ENCODE results near the gene KIAA1217.

Gene KIAA1217

GRCh38 chr10:24168258-24169170, 40.4 kb upstream of the KIAA1217 start:
- H2AFZ ChIP-seq (ENCODE audit: low read length) = no peak overlapping the region
- no peak for TF ChIP-seq EZH2 (IDR thresholded peaks at IDR 0.05; ENCODE audit: borderline replicate concordance, low read length)
- no peak for TF ChIP-seq CTCF (IDR thresholded peaks at IDR 0.05; ENCODE audit: low read length)
- H3K79me2 ChIP-seq (ENCODE audit: insufficient read depth, low read length) = no peaks in the 10 kb centered on the region
- H4K20me1 ChIP-seq (ENCODE audit: insufficient read depth, low read length) = no peaks in the 10 kb centered on the region
- H3K27ac ChIP-seq (ENCODE audit: low read depth, low read length, poor library complexity, severe bottlenecking) = no peak overlapping the region
- no peak overlapping the region for H3K9ac ChIP-seq (ENCODE audit: low read length)
- no peaks in the 10 kb centered on the region for H3F3A ChIP-seq (ENCODE audit: insufficient read depth, low read length)
- no peaks in the 10 kb centered on the region for H3K36me3 ChIP-seq (ENCODE audit: insufficient read depth, low read length)
- no peak overlapping the region for H3K4me3 ChIP-seq (ENCODE audit: low read depth, low read length, poor library complexity, severe bottlenecking)
- no peaks in the 10 kb centered on the region for H3K27me3 ChIP-seq (ENCODE audit: insufficient read depth, low read length)
- no peak overlapping the region for H3K4me2 ChIP-seq (ENCODE audit: low read length)
- H3K4me1 ChIP-seq (ENCODE audit: insufficient read depth, low read length, severe bottlenecking) = no peaks in the 10 kb centered on the region
- H3K9me3 ChIP-seq (ENCODE audit: low read length) = no peaks in the 10 kb centered on the region
- no peaks in the 10 kb centered on the region for H3K9me2 ChIP-seq (ENCODE audit: low read depth, low read length)

- Histone ChIP-seq H3F3A (ENCODE audit: insufficient read depth, low read length) (no peaks in the 10 kb centered on the region), H4K20me1 (ENCODE audit: insufficient read depth, low read length) (no peaks in the 10 kb centered on the region), H3K36me3 (ENCODE audit: insufficient read depth, low read length) (no peaks in the 10 kb centered on the region), H3K4me1 (ENCODE audit: insufficient read depth, low read length, severe bottlenecking) (no peaks in the 10 kb centered on the region), H3K27me3 (ENCODE audit: insufficient read depth, low read length) (no peaks in the 10 kb centered on the region), H3K27ac (ENCODE audit: low read depth, low read length, poor library complexity, severe bottlenecking) (no peak overlapping the region), H2AFZ (ENCODE audit: low read length) (no peak overlapping the region), H3K4me2 (ENCODE audit: low read length) (no peak overlapping the region), H3K4me3 (ENCODE audit: low read depth, low read length, poor library complexity, severe bottlenecking) (no peak overlapping the region), H3K79me2 (ENCODE audit: insufficient read depth, low read length) (no peaks in the 10 kb centered on the region), H3K9me3 (ENCODE audit: low read length) (no peaks in the 10 kb centered on the region), H3K9ac (ENCODE audit: low read length) (no peak overlapping the region), H3K9me2 (ENCODE audit: low read depth, low read length) (no peaks in the 10 kb centered on the region)
- TF ChIP-seq CTCF (IDR thresholded peaks at IDR 0.05; ENCODE audit: low read length) = no peak
Observed at GRCh38 chr10:24170199-24170598, 38.7 kb upstream of the KIAA1217 start.

- no peak overlapping the region for H3K4me2 ChIP-seq (ENCODE audit: low read length)
- TF ChIP-seq CTCF (IDR thresholded peaks at IDR 0.05; ENCODE audit: low read length) = no peak
- TF ChIP-seq EZH2 (IDR thresholded peaks at IDR 0.05; ENCODE audit: borderline replicate concordance, low read length) = no peak
- no peaks in the 10 kb centered on the region for H3F3A ChIP-seq (ENCODE audit: insufficient read depth, low read length)
- H3K9me3 ChIP-seq (ENCODE audit: low read length) = no peaks in the 10 kb centered on the region
- no peaks in the 10 kb centered on the region for H3K36me3 ChIP-seq (ENCODE audit: insufficient read depth, low read length)
- no peak overlapping the region for H3K4me3 ChIP-seq (ENCODE audit: low read depth, low read length, poor library complexity, severe bottlenecking)
- H3K79me2 ChIP-seq (ENCODE audit: insufficient read depth, low read length) = no peaks in the 10 kb centered on the region
- H3K27me3 ChIP-seq (ENCODE audit: insufficient read depth, low read length) = no peaks in the 10 kb centered on the region
- H3K27ac ChIP-seq (ENCODE audit: low read depth, low read length, poor library complexity, severe bottlenecking) = no peak overlapping the region
- H3K9me2 ChIP-seq (ENCODE audit: low read depth, low read length) = no peaks in the 10 kb centered on the region
- H3K9ac ChIP-seq (ENCODE audit: low read length) = no peak overlapping the region
- H4K20me1 ChIP-seq (ENCODE audit: insufficient read depth, low read length) = no peaks in the 10 kb centered on the region
- no peaks in the 10 kb centered on the region for H3K4me1 ChIP-seq (ENCODE audit: insufficient read depth, low read length, severe bottlenecking)
- H2AFZ ChIP-seq (ENCODE audit: low read length) = no peak overlapping the region
Observed at GRCh38 chr10:24172909-24173308, 36.0 kb upstream of the KIAA1217 start.
